Measurements from ENCODE around the gene CPNE7. TPM values are rescaled to one million over a fixed set of nuclear protein-coding genes. Genes with fewer than 3 reads are reported as not detected.
"Not testable (repeated sequence)": the region's sequence is repeated elsewhere in the genome, so short reads cannot be mapped to it uniquely, and the experiment has no call there.

Gene CPNE7
- total and polyA plus RNA-seq, 2 donors (not counting 1 experiment from before 2014, with no cell fraction given), result 0.51 to 0.76 TPM

DNA sequence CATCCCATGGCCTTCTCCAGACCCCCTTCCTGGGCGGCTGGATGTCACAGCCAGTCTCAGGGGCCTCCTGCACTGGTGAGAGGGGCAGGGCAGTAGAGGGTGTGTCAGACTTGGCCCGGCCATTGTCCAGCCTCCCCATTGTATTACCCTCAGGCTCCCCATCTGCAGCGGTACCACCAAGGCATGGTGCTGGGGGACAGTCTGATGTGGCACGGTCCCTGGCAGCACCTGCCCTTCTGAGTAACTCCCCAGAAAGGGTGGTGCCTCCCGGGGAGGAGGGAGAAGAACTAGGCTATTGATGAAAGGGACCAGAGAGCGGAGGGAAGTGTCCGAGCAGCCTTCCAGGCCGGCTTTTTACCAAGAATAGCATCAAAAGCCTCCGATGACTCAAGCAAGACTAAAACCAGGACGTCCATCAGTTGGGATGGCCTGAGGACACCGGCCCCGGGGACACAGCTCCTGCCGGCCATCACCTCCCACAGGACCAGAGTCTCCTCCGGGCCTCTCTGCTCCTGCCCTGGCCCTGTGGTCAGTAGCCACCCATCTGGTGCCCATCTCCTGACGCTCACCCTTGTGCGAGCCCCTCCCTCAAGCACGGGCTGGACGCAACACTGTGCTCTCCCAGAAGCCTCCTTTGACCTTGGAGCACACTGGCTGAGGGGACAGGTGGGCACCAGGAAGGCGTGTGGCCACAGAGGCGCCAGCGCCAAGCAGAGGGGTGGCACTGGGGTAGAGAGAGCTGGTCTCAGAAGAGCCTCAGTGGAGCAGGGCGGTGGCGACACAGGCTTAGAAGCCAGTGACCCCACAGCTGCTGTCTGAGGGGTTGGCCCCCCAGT is 5.8 kb upstream of the CPNE7 start:
- Mint-ChIP-seq H3K4me1 (peaks cover 34% of the 10 kb centered on the region), H3K27ac (no peak overlapping the region), H3K4me3 (no peak overlapping the region), H3K9me3 (ENCODE audit: insufficient read depth) (no peaks in the 10 kb centered on the region), H3K27me3 (peaks cover 14% of the 10 kb centered on the region)
- peaks cover 0 to 4% of the 10 kb centered on the region in 2 experiments for H3K36me3 ChIP-seq (replicated peaks in 1 of 2; ENCODE audit: control extremely low read depth in 1 of 2, control insufficient read depth in 1 of 2, extremely low read depth in 1 of 2, insufficient read depth in 2 of 2, low read length in 1 of 2)
- H3K79me2 ChIP-seq (ENCODE audit: control insufficient read depth, insufficient read depth, low read length), result no peaks in the 10 kb centered on the region
- intact Hi-C loops (cut with micrococcal nuclease), result loop anchor here (10.0 kb wide), 1 partner anchor 885 kb away; the partner anchor contains the start of gene SNAI3
- H3K27ac ChIP-seq (ENCODE audit: low read length in 2 of 2), result no peak overlapping the region
- H3K9me3 ChIP-seq (ENCODE audit: control extremely low read depth in 1 of 3, control insufficient read depth in 2 of 3, insufficient read depth in 1 of 3, low read length in 2 of 3), result no peaks in the 10 kb centered on the region
- H3K27me3 ChIP-seq (replicated peaks in 1 of 4; ENCODE audit: control extremely low read depth in 1 of 4, control insufficient read depth in 3 of 4, insufficient read depth in 4 of 4, low read length in 3 of 4), result peaks cover 0 to 17% (median 4%) of the 10 kb centered on the region in 4 experiments
- CTCF ChIA-PET, result no interaction called here
- POLR2A ChIA-PET, result interaction anchor here (0.7 kb wide), 1 partner anchor 130 kb away, joined by 4 read pairs; no protein-coding TSS in a partner anchor
- H3K4me1 ChIP-seq (ENCODE audit: control insufficient read depth in 2 of 2, insufficient read depth in 2 of 2, low read length in 2 of 2), result peaks cover 34 to 36% of the 10 kb centered on the region in 2 donors
- 93% methylated on average over 19 of the region's 23 CpGs for WGBS (ENCODE audit: insufficient coverage)
- H2AFZ ChIP-seq (ENCODE audit: insufficient read depth, low read depth, low read length, poor library complexity, severe bottlenecking), result no peak overlapping the region
- H4K20me1 ChIP-seq (ENCODE audit: control insufficient read depth, insufficient read depth, low read length, poor library complexity, severe bottlenecking), result peaks cover 16% of the 10 kb centered on the region
- DNase-seq (no peak), ATAC-seq (ENCODE audit: low read depth) (no peak)
- H3K9ac ChIP-seq (ENCODE audit: low read length), result no peak overlapping the region
- TF ChIP-seq, protein P1, sequence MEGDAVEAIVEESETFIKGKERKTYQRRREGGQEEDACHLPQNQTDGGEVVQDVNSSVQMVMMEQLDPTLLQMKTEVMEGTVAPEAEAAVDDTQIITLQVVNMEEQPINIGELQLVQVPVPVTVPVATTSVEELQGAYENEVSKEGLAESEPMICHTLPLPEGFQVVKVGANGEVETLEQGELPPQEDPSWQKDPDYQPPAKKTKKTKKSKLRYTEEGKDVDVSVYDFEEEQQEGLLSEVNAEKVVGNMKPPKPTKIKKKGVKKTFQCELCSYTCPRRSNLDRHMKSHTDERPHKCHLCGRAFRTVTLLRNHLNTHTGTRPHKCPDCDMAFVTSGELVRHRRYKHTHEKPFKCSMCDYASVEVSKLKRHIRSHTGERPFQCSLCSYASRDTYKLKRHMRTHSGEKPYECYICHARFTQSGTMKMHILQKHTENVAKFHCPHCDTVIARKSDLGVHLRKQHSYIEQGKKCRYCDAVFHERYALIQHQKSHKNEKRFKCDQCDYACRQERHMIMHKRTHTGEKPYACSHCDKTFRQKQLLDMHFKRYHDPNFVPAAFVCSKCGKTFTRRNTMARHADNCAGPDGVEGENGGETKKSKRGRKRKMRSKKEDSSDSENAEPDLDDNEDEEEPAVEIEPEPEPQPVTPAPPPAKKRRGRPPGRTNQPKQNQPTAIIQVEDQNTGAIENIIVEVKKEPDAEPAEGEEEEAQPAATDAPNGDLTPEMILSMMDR (IDR thresholded peaks at IDR 0.05), result no peak
- TF ChIP-seq EZH2 (IDR thresholded peaks at IDR 0.05; ENCODE audit: borderline replicate concordance, insufficient read depth, low read depth, low read length, poor library complexity, severe bottlenecking), result no peak
- no peak overlapping the region for H3K4me3 ChIP-seq (ENCODE audit: control extremely low read depth in 1 of 5, extremely low read depth in 1 of 5, insufficient read depth in 1 of 5, low read depth in 2 of 5, low read length in 4 of 5)
- H3K4me2 ChIP-seq (replicated peaks; ENCODE audit: low read depth, low read length, poor library complexity, severe bottlenecking), result no peak overlapping the region

DNA sequence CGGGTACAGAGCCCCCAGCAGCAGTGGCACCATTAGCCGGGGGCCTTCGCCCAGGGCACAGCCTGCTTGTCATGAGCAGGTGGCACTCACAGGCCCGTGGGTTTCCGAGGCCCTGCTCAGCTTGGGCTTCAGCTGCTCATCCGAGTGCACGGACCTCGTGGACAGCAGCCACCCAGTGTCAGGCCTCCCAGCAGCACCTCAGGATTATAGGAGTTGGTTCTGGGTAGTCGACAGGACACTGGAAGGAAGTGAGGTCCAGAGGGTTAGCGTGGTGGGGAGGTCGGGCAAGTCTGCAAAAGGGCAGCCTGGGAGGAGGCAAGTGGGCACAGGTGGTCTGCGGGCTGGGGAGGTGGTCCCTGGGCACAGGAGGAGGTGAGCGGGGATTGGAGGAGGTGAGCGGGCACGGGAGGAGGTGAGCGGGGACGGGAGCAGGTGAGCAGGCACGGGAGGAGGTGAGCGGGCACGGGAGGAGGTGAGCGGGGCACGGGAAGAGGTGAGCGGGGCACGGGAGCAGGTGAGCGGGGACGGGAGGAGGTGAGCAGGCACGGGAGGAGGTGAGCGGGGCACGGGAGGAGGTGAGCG is 5.1 kb upstream of the CPNE7 start:
- ATAC-seq (ENCODE audit: low read depth), result no peak
- Histone ChIP-seq H3K36me3 (replicated peaks in 1 of 2; ENCODE audit: control extremely low read depth in 1 of 2, control insufficient read depth in 1 of 2, extremely low read depth in 1 of 2, insufficient read depth in 2 of 2, low read length in 1 of 2) (no peaks in the 10 kb centered on the region), H3K9me3 (ENCODE audit: control extremely low read depth in 1 of 3, control insufficient read depth in 2 of 3, insufficient read depth in 1 of 3, low read length in 2 of 3) (no peaks in the 10 kb centered on the region), H3K4me1 (ENCODE audit: control insufficient read depth in 2 of 2, insufficient read depth in 2 of 2, low read length in 2 of 2) (peaks cover 33 to 35% of the 10 kb centered on the region in 2 donors), H3K4me3 (ENCODE audit: control extremely low read depth in 1 of 5, extremely low read depth in 1 of 5, insufficient read depth in 1 of 5, low read depth in 2 of 5, low read length in 4 of 5) (no peak overlapping the region), H4K20me1 (ENCODE audit: control insufficient read depth, insufficient read depth, low read length, poor library complexity, severe bottlenecking) (peaks cover 13% of the 10 kb centered on the region), H3K79me2 (ENCODE audit: control insufficient read depth, insufficient read depth, low read length) (no peaks in the 10 kb centered on the region), H3K9ac (ENCODE audit: low read length) (no peak overlapping the region), H3K4me2 (replicated peaks; ENCODE audit: low read depth, low read length, poor library complexity, severe bottlenecking) (no peak overlapping the region), H3K27ac (ENCODE audit: low read length in 2 of 2) (no peak overlapping the region), H3K27me3 (replicated peaks in 1 of 4; ENCODE audit: control extremely low read depth in 1 of 4, control insufficient read depth in 3 of 4, insufficient read depth in 4 of 4, low read length in 3 of 4) (peaks cover 0 to 23% (median 5%) of the 10 kb centered on the region in 4 experiments), H2AFZ (ENCODE audit: insufficient read depth, low read depth, low read length, poor library complexity, severe bottlenecking) (no peak overlapping the region)
- Mint-ChIP-seq H3K9me3 (ENCODE audit: insufficient read depth) (no peaks in the 10 kb centered on the region), H3K4me1 (peaks cover 27% of the 10 kb centered on the region), H3K4me3 (no peak overlapping the region), H3K27ac (no peak overlapping the region), H3K27me3 (peaks cover 14% of the 10 kb centered on the region)
- POLR2A ChIA-PET, result no interaction called here
- DNase-seq, result no peak
- intact Hi-C loops (cut with micrococcal nuclease), result no loop called here
- WGBS (ENCODE audit: insufficient coverage), result 92% methylated on average over 30 of the region's 30 CpGs
- CTCF ChIA-PET, result no interaction called here
- TF ChIP-seq EZH2 (IDR thresholded peaks at IDR 0.05; ENCODE audit: borderline replicate concordance, insufficient read depth, low read depth, low read length, poor library complexity, severe bottlenecking), result no peak

- POLR2A ChIA-PET; H3K9me3 ChIP-seq (ENCODE audit: control extremely low read depth in 1 of 3, control insufficient read depth in 2 of 3, insufficient read depth in 1 of 3, low read length in 2 of 3); H3K4me3 Mint-ChIP-seq; H2AFZ ChIP-seq (ENCODE audit: insufficient read depth, low read depth, low read length, poor library complexity, severe bottlenecking); CTCF ChIA-PET; H3K36me3 ChIP-seq (replicated peaks in 1 of 2; ENCODE audit: control extremely low read depth in 1 of 2, control insufficient read depth in 1 of 2, extremely low read depth in 1 of 2, insufficient read depth in 2 of 2, low read length in 1 of 2); DNase-seq; ATAC-seq (ENCODE audit: low read depth); H3K27ac ChIP-seq (ENCODE audit: low read length in 2 of 2); H3K4me3 ChIP-seq (ENCODE audit: control extremely low read depth in 1 of 5, extremely low read depth in 1 of 5, insufficient read depth in 1 of 5, low read depth in 2 of 5, low read length in 4 of 5); H3K4me2 ChIP-seq (replicated peaks; ENCODE audit: low read depth, low read length, poor library complexity, severe bottlenecking); H3K9me3 Mint-ChIP-seq (ENCODE audit: insufficient read depth); H3K27ac Mint-ChIP-seq; H4K20me1 ChIP-seq (ENCODE audit: control insufficient read depth, insufficient read depth, low read length, poor library complexity, severe bottlenecking); intact Hi-C loops (cut with micrococcal nuclease); H3K79me2 ChIP-seq (ENCODE audit: control insufficient read depth, insufficient read depth, low read length); H3K9ac ChIP-seq (ENCODE audit: low read length): not testable (repeated sequence)
- Histone ChIP-seq H3K4me1 (ENCODE audit: control insufficient read depth in 2 of 2, insufficient read depth in 2 of 2, low read length in 2 of 2) (peaks cover 29 to 32% of the 10 kb centered on the region in 2 donors), H3K27me3 (replicated peaks in 1 of 4; ENCODE audit: control extremely low read depth in 1 of 4, control insufficient read depth in 3 of 4, insufficient read depth in 4 of 4, low read length in 3 of 4) (peaks cover 0 to 25% (median 5%) of the 10 kb centered on the region in 4 experiments)
- H3K27me3 Mint-ChIP-seq, result peaks cover 14% of the 10 kb centered on the region
- H3K4me1 Mint-ChIP-seq, result peaks cover 20% of the 10 kb centered on the region
- WGBS (ENCODE audit: insufficient coverage), result 96% methylated on average over 31 of the region's 36 CpGs
Measured at GRCh38 chr16:89570983-89571598, 4.5 kb upstream of the CPNE7 start.

Measured in B cell (primary cell).